SH-SY5Y (cell line): ENCODE results near the gene GAST.

Source experiments
- GATA2 ChIP-seq: IDR thresholded peaks from 2 replicates; pipeline ENCODE4 v1.6.1; 2011; ENCODE audit warnings: mild to moderate bottlenecking, low read depth, low read length
- GATA3 ChIP-seq: IDR thresholded peaks from 2 replicates; pipeline ENCODE4 v1.6.1; 2011; ENCODE audit warnings: low read depth, mild to moderate bottlenecking, low read length, moderate library complexity

Gene GAST

DNA sequence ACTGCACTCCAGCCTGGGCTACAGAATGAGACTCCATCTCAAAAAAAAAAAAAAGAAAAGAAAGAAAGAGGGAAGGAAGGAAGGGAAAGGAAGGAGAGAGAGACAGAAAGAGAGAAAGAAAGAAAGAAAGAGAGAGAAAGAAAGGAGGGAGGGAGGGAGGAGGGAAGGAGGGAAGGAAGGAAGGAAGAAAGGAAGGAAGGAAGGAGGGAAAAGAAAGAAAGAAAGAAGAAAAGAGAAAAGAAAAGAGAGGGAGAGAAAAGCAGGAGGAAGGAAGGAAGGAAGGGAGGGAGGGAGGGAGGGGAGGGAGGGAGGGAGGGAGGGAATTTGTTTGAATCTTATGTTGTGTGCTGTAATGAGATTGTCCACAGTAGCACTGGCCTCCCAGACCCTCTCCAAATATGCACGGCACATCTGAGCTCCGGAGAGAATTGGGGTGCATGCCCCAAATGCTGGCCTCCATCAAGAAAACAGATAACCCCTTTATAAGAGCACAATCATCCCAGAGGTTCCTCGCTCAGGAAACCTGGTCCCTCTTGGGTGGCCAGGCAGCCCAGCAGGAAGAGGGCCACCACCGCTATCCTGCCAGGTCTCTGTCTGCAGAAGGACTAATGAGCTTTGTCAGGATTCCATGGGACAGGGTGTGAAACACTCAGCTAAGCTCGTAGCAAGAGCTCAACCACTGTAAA is 32.2 kb upstream of the GAST start:
- TF ChIP-seq GATA2 (no peak), GATA3 (no peak)

DNA sequence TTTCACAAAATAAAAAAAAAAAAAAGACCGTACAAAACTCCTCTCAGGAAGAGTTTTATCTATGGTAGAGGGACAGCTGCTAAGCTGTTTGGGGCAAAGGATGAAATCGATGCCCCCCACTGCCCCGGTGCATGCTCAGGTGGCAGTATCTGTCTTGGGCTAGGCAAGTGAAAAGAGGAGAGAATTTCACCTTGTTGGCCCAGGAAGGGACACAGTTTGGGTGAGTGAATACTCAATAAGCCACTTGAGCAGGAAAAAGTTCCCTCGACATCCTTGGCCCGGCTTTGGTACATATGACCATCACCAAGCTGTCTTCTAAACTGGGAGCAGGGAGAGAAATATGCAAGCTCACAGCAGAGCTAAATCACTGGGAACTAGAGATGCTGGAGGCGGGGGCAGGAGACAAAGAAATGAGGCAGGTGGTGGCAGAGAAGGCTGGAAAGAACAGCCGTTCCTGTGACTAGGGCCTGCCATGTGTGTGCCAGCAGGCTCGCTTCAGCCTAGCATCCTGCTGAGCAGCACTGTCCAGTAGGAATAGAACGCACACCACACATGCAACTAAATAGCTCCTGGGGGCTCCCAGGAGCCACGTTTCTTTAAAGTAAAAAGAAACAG is 31.6 kb upstream of the GAST start:
- no peak for TF ChIP-seq GATA3

DNA sequence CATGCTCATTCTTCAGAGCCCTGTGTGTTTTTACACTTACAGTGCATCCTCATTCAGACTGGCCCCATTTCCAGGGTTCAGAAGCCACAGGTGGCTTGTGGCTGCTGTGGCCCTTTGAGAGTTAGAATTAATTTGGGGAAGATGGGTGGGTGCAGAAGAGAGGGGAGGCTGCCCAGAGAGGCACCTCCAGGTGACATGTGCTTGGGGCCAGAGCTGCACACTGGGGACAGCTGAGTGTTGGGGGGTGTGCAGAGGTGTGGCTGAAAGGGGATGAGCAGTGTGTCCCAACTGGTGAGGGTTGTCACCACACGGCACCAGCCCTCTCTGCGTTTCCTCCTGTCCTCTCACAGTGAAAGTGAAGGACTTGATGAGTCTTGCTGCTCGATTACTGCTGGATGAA is 30.4 kb upstream of the GAST start:
- TF ChIP-seq GATA2: no peak
- no peak for TF ChIP-seq GATA3

DNA sequence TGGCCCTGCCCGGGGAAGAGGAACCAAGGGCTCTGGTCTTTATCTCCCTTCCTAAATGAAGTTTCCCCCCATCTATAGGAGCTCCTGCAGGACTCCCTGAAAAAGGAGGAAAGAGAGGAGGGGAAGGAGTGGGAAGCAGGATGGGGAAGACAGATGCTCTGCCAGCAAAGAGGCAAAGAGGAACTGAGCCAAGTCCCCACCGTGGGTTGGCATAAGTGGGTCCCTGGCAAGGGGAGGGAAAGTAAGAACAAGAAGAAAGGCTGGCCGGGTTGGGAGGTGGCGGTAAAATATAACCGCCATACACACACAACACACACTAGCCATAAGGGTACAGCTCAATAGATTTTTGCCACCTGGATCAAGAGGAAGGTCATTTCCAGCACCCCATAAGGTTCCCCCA is 29.5 kb upstream of the GAST start:
- TF ChIP-seq GATA3: no peak
- TF ChIP-seq GATA2: no peak

DNA sequence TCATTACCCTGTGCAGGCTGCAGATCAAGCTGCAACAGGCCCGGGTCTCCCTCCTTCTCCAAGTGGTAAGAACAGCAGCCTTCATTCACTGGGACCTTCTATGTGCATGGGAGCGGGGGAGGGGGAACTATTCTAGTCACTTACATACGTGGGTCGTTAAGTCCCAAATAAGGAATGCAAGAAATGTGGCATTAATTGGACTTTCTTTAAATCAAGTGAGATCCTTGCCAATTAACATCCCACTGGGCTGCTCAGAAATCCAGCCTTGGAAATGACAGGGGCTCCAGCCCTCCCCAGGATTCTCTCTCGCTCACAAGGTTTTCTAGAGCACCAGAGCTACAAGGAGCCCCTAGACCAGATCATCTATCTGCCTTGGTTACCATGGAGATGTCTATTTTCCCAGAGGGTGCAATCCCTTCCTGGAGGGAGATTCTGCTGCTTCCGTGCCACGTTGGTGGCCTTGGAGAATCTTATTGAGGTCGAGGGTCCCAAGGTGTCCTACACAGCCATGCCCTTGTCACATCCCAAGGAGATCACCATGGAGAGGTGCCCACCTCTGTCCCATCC is 28.6 kb upstream of the GAST start:
- TF ChIP-seq GATA2 (no peak), GATA3 (no peak)

DNA sequence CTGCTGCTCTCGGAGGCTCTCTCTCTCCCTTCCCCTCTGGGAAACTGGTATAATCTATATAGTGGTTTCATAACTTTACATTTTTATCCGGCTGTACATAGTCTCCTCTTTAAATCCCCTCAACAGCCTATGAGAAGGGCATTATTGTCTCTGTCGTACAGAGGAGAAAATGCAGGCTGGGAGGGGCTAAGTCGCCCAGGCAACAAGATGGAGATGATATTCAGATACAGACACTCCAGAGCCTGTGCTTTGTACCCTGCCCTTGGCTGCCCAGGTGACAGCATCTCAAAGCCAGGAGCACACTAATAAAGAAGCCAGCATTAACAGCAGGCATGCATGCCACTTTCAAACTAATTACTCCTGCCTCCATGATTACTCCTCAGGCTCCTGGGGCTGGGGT is 28.1 kb upstream of the GAST start:
- peak; percentile 79 for TF ChIP-seq GATA2
- TF ChIP-seq GATA3: peak; percentile 48

DNA sequence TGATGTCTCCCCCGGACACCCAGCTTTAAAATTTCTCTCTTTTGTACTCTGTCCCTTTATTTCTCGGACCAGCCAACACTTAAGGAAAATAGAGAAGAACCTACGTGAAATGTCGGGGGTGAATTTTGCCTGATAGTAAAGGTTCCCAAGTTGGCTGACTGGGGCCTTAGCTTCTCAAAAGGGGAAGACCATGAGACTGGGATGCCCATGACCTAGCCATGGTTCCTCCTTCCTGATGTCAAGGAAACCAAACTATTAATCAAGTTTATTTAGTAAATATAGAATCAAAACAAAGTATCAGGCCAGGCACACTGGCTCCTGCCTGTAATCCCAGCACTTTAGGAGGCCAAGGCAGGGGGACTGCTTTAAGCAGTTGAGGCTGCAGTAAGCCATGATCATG is 25.9 kb upstream of the GAST start:
- no peak for TF ChIP-seq GATA3
- TF ChIP-seq GATA2: no peak

DNA sequence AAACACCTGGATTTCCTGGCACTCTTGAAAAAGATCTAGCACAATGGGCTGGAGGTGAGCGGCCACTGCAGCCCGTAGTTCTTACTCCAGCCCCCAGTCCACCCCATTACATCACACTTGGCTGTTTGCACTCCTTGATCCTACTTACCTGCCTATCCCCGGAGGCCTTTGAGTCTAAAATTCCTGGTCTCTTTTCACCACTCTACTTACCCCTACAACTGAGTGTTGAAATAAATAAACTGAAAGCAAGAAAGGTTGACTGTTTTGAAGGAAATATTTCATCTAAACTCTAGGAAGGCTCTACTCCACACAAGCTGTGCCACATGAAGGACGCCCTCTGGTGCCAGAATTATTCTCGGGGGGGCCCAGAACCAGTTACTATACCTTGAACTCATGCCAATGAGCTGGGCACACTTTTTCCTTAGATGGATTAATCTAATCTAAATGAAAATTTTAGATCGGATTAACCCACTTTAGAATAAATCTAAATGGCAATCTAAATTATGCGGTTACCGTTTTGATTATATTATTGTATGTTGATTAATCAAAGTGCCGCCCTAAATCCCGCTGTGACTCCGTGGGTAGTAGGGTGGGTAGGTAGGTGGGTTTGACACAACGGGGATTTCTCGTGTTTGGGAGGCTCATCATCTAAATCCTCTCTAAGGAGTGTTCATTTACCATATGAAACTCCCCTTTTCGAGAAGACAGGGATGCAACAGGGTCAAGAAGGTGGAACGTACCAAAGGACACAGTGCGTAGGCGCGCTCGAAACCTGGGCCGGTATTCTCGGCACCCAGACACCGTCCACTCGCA is 24.1 kb upstream of the GAST start:
- TF ChIP-seq GATA2 (no peak), GATA3 (no peak)

DNA sequence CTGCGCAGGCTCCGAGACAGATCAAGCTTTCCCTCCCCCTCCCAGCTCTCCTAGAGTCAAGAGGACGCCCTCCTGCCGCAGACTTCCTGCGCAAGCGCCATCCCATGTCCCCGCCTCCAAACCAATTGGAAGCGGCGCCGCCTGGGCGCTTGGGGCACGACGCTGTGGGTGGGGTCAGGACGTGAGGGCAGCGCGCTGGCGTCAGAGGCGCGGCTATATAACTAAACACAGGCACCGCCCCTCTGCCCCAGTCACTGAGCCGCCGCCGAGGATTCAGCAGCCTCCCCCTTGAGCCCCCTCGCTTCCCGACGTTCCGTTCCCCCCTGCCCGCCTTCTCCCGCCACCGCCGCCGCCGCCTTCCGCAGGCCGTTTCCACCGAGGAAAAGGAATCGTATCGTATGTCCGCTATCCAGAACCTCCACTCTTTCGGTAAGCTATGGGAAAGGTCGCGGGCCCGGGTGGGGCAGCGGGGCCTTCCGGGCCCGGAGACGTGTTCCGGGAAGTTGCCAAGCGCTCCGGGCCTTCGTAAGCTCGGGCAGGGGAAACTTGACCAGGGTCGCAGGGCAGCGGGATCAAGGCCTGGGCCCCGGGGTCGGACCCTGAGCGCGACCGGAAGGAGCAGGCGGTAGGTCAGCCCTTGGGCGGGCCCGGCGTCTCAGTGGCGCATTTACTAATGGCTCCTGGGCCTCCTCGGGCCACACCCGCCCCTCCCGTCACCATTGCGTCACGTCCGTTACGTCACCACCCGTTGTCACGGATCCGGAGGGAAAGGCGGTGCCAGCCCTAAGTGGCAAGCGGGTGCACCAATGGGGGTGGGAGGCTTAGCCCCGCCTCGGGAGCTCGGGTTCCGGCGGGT is 23.3 kb upstream of the GAST start, which contains the start of gene EIF1:
Gene EIF1, plus strand, starts transcription at position 245 of the 856 bp plus-strand sequence. Its CDS starts 154 bp downstream, at position 399.
- TF ChIP-seq GATA3: no peak
- no peak for TF ChIP-seq GATA2

DNA sequence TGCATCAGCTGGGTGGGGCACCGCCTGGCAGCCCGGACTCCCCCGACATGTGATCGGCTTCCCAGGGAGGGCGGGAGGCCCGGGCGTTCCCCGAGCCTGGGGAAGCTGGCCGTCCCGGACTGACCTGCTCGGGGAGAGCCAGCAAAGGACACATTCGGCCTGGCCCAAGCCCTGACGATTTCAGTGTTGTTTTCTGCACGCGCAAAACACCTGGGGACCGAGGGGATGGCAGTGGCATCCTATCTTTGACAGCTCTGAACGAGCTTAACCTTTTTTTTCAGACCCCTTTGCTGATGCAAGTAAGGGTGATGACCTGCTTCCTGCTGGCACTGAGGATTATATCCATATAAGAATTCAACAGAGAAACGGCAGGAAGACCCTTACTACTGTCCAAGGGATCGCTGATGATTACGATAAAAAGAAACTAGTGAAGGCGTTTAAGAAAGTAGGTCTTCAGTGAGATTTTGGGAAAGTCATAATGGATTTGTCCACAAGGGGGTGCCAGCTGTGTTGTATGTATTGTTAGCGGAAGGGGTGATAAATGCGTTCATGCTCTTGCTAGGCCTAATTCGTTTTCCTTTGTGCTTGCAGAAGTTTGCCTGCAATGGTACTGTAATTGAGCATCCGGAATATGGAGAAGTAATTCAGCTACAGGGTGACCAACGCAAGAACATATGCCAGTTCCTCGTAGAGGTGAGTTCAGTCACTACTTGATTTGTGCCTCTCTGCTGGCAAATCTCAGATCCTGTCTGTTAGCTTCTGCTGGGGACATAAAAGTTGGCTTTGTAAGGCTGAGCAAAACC is 22.4 kb upstream of the GAST start:
- TF ChIP-seq GATA2 (no peak), GATA3 (no peak)

DNA sequence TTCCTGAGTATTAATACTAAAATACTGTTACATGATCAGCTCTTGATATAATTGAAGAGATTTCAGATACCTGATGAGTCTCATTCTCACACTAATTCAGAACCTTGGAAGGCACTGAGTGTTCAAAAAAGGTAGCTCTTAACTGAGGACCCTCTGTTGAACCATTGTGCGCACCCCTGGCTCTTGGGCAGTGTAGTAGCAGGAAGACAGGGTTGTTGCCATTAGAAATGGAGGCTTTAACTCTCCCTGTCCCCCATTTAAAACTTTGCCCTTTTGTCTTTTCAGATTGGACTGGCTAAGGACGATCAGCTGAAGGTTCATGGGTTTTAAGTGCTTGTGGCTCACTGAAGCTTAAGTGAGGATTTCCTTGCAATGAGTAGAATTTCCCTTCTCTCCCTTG is 21.6 kb upstream of the GAST start:
- TF ChIP-seq GATA2: no peak
- no peak for TF ChIP-seq GATA3

DNA sequence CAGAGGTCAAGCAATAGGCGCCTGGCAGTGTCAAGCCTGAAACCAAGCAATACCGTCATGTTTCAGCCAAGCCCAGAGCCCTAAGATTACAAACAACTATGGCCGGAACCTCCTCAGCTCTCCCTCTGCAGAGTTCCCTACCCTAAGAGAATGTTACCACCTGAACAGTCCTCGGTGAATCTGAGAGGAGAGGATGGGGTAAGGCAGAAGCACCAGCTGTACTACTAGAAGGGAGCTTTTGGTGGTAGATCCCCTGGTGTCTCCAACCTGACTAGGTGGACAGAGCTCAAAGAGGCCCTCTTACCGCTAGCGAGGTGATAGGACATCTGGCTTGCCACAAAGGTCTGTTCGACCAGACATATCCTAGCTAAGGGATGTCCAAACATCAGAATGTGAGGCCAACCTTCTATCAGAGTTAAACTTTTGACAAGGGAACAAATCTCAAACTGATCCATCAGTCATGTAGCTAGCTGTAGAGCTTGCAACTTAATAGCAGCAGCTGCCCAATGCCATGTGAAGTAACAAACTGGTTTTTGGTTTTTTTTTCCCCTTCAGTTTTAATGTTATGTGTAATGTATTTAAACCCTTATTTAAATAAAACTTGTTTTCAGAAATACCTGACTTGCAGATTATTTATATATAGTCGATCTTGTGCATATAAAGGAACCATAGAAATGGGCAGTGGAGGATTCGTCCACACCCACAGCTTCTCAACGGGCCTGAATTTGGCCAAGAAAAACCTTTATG is 20.9 kb upstream of the GAST start:
- TF ChIP-seq GATA2: no peak
- no peak for TF ChIP-seq GATA3
